GM21786 (cell line): ENCODE data around the gene CEP120.
"Not testable (repeated sequence)": the region's sequence is repeated elsewhere in the genome, so short reads cannot be mapped to it uniquely, and the experiment has no call there.

Experiments used
- ATAC-seq: cut with Tn5 transposase; IDR thresholded peaks from one replicate; pipeline ENCODE4 v1.9.1; 2021; ENCODE audit not compliant: unreplicated experiment

CEP120 gene

GRCh38 chr5:123439709-123440108 lies 16.5 kb upstream of the CEP120 start:
- no peak for ATAC-seq

- no peak for ATAC-seq
Observed at GRCh38 chr5:123438902-123439301, 15.7 kb upstream of the CEP120 start.

- ATAC-seq = peak; percentile 76
Observed at GRCh38 chr5:123438244-123438643, 15.0 kb upstream of the CEP120 start.

GRCh38 chr5:123436201-123436600 lies 13.0 kb upstream of the CEP120 start:
- no peak for ATAC-seq

- no peak for ATAC-seq
Observed at GRCh38 chr5:123434796-123435195, 11.6 kb upstream of the CEP120 start.

- no peak for ATAC-seq
Observed at GRCh38 chr5:123433596-123433995, 10.4 kb upstream of the CEP120 start.

- not testable (repeated sequence) for ATAC-seq
Observed at GRCh38 chr5:123430441-123430840, 7.2 kb upstream of the CEP120 start.

GRCh38 chr5:123429993-123430392 lies 6.8 kb upstream of the CEP120 start:
- ATAC-seq = no peak

- no peak for ATAC-seq
Observed at GRCh38 chr5:123429221-123429954, 6.2 kb upstream of the CEP120 start.

GRCh38 chr5:123428521-123429220 lies 5.5 kb upstream of the CEP120 start:
- ATAC-seq = no peak

GRCh38 chr5:123427281-123427680 lies 4.1 kb upstream of the CEP120 start:
- ATAC-seq = no peak

- ATAC-seq = no peak
Observed at GRCh38 chr5:123425431-123425830, 2.2 kb upstream of the CEP120 start.

- ATAC-seq = peak; percentile 11
Observed at GRCh38 chr5:123422433-123423277, 548 bp downstream of the CEP120 start.

- ATAC-seq = no peak
Observed at GRCh38 chr5:123421773-123422172, 1.4 kb downstream of the CEP120 start.

GRCh38 chr5:123414974-123415373 lies 8.2 kb downstream of the CEP120 start:
- no peak for ATAC-seq

- ATAC-seq = no peak
Observed at GRCh38 chr5:123412206-123412605, 11.0 kb downstream of the CEP120 start.

- not testable (repeated sequence) for ATAC-seq
Observed at GRCh38 chr5:123401999-123402398, 21.2 kb downstream of the CEP120 start.

GRCh38 chr5:123401320-123401719 lies 21.9 kb downstream of the CEP120 start:
- no peak for ATAC-seq

GRCh38 chr5:123400870-123401291 lies 22.3 kb downstream of the CEP120 start:
- not testable (repeated sequence) for ATAC-seq

- ATAC-seq = peak; percentile 56
Observed at GRCh38 chr5:123398058-123398733, 25.0 kb downstream of the CEP120 start.

GRCh38 chr5:123397538-123397937 lies 25.7 kb downstream of the CEP120 start:
- ATAC-seq = no peak
